GM18498 (cell line): ENCODE results near the gene SOBP.
"Not testable (repeated sequence)": the region's sequence is repeated elsewhere in the genome, so short reads cannot be mapped to it uniquely, and the experiment has no call there.

Source experiments
- ATAC-seq: cut with Tn5 transposase; IDR thresholded peaks from one replicate; pipeline ENCODE4 v1.9.1; 2021; ENCODE audit warnings: mild to moderate bottlenecking, moderate library complexity; ENCODE audit not compliant: unreplicated experiment

SOBP gene

DNA sequence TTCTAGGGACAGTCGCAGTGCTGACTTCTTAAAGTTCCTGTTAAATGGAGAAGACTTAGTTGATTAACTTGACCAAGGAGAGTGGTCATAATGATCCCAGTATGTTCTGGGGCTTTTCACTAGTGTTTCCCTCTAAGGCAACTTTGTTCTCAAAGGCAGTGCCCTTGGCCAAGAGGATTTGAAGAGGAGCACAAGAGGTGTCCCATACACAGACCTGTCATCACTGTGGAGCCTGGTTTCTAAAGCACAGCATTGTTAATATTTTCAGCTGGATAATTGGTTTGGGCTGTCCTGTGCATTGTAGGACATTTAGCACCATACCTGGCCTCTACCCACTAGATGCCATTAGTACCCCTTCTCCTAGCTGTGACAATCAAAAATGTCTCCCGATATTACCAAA, 30.8 kb downstream of the SOBP start:
- not testable (repeated sequence) for ATAC-seq

DNA sequence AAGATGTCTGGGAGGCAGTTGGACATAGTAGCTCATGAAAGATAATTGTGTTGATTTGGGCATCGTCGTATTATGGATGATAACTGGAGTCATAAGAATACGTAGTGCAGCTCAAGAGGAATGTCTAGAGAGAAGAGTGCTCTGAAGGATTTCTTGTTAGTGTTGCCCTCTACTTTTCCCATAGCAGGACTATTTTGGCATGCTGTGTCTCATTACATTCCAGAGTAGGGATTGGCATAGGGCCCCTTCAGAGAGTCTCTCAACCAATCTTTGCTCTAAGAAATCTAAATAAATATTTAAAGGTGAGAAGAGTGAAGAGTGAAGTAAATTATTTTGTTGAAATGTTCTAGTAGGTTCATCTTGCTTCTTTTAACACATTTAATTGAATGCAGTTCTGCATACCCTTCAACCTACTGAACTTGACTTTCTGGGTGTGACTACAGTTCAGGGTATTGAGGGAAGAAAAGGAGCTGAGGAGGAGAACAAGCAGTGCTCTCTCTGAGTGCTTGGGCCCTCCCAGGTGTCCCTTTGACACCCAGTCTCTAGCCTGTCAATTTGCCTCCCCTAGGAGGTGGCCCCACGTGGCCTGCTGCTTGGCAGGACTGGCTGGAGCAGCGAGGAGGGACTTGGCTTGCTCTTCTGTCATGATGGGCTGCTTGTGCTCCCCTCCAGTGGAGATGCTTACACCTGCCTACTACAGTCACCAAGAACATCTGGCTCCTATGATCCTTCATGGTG, 33.3 kb downstream of the SOBP start:
- no peak for ATAC-seq

DNA sequence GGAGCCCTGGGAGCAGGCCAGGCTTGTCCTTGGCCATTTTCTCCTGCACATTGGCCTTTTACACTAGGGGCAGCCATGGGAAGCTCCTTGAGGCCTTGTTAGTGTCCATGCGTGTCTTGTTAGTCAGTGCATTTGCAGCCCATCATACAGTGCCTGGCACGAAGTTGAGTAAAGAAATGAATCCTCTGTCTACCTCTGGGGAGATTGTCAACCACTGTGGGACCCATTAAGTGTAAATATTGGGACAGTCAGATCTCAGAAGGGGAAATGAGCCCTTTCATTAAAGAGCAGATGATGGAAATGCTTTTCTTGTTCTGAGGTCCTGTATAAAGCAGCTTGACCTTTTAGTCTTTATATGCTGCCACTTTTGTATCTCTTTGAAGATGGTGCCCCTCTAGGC, 33.9 kb downstream of the SOBP start:
- no peak for ATAC-seq

DNA sequence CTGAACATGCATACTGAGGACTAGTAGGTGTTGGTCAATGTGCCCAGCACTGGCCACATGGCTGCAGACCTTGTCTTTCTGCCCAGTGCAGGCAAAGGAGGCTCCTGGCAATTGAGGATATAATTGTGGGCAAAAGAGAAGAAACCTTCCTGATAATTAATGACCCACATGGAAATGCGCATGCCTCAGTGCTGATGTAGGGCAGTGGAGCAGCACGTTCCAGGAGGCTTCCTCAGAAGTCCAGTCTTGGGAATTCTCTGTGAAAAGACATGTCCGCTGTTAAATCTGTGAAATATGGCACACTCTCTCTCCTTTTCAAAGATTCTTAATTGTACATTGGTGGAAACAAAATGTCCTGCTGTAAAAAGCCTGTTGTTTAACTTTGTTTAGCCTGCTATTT, 34.7 kb downstream of the SOBP start:
- ATAC-seq, result no peak

DNA sequence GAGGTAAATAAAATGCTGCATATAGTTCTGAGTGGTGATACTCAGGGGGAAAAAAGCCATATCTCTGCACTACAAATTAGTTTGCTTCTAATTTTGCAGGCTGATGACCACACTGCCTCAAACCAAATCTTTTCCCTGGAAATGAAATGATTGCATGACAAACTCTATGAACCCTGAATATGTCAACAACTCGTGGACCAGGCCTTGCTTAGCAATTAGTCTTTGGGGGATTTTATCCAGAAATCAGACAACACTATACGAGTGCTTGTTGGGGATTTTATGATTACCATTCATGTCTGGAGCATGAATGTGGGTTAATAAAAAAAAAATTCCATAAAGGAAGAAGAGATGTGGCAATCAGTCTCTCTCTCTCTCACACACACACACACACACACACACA, 42.0 kb downstream of the SOBP start:
- no peak for ATAC-seq

DNA sequence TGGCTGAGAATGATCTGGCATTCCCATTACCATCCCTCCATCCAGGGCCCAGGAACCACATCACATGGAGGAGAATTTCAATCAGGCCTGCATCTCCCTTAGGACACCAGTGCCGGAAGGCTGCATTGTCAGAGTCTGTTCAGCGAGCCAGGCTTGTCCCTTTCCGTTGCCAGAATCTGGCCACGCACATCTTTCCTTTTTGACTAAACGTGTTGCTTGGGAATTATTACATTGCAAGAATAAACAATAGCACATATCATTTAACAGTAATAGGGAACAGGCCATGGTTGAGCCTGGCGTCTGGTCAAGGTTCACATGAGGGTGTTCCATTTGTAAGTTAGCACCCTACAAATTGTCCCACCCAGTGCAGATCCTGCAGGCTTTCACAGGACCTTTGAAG, 42.8 kb downstream of the SOBP start:
- no peak for ATAC-seq

DNA sequence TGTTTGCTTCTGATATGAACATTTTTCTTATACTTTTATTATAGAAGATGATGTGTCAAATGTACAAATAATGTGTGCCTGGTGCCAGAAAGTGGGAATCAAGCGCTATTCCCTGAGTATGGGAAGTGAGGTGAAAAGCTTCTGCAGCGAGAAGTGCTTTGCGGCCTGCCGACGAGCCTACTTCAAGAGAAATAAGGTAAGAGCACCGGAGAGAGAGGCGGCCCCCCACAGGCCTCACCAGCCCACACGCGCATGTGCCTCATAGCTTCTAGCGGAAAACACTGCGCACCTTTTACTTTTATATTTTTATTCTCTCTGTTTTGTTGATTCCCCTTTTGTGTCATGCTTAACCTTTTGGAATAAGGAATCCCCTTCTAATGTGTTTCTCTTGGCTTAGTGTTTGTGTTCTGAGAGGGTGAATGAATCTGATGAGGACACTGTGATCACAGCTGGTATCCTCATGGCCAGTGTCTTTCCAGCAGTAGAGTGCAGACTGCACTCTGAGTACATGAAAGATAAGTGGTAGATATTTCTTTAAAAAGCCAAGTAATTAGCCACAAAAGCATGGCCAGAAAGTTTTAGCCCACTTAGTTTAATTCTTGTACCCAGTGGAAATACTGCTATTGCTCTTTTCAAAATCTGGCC, 43.6 kb downstream of the SOBP start:
- no peak for ATAC-seq

DNA sequence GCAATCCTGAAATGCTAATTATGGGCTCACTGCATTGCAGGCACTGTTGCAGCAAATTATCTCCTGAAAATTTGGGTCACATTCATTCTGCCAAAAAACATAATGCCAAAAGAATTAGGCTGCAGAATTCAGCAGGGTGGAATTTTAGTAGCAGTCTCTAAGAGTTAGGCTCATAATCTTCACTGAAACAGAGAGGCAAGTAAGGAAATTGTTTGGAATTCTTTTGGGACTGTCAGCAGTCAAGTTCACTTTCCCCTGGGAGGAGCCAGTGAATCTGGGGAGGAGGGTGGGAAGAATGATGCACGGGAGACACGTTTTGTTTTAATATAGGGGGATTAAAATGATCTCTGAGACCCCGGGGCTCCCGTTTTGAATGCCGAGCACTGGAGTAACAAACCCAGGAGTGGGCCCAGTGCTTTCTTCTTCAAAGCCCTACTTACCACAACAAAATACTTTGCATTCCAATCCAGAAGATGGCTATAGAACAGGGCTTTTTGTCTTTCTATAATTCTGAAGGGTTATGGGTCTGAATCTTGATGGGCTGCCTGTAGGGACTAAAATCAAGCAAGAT, 44.7 kb downstream of the SOBP start:
- ATAC-seq, result no peak

DNA sequence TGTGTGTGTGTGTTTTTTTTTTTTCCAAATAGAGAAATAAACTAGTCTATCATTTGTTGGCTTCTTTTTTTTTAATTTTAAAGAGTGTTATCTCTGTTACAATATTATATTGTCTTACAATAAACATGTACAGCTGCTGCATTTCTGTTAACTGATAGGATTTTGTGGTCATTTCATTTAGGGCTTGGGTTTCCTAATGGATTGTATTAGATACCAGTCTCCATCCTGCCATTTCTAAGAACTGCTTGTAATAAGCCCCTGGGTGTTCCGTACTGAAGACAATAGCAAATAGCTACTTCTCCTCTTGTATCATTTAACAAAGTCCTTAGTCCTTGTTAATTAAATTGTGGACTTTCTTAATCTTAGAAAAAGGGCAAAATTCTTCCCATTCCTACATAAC, 45.7 kb downstream of the SOBP start:
- ATAC-seq, result no peak

DNA sequence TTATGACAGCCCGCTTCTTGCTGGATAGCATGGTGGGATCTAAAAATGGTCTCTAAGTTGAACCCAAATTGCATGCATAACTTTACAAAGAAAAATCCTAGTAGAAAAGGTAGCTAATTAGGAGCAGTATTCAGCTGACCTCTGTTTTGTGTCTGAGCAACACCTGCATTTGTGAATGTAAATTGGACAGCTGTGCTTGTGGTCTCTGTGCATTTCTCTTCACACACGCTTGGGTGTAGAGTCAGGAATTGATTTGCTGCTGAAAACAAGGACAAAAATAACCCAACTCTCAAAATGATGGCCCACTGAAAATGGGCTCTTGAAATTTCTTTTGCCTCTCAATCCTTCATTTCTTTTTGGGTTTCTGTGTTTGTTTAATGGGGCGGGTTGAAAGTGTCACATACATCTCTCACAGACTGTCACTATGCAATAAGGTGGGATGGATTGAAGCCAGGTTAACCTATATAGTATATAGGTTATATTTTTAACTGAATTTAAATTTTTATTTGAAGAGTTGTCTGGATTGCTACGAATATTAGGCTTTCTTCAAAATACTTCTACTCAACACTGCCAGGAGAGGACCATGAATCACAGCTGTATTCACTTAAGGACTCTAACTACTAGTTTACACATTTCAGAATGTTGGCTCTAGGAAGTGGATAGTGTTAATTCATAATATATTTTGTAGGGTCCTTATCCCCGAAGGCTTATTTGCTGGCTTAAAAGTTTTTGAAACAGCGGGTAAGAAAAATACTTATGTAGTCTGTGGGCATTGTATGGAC, 46.5 kb downstream of the SOBP start:
- no peak for ATAC-seq

DNA sequence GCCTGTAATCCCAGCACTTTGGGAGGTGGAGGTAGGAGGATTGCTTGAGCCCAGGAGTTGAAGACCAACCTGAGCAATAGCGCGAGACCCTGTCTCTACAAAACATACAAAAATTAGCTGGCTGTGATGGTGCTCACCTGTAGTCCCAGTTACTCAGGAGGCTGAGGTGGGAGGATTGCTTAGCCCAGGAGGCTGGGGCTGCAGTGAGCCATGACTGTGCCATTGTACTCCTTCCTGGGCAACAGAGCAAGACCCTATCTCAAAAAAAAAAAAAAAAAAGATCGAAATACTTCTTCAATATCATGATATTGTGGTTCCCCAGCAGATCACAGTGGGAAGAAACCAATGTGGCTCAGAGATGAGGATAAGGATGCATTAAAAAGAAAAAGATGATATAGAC, 47.6 kb downstream of the SOBP start:
- ATAC-seq, result no peak

DNA sequence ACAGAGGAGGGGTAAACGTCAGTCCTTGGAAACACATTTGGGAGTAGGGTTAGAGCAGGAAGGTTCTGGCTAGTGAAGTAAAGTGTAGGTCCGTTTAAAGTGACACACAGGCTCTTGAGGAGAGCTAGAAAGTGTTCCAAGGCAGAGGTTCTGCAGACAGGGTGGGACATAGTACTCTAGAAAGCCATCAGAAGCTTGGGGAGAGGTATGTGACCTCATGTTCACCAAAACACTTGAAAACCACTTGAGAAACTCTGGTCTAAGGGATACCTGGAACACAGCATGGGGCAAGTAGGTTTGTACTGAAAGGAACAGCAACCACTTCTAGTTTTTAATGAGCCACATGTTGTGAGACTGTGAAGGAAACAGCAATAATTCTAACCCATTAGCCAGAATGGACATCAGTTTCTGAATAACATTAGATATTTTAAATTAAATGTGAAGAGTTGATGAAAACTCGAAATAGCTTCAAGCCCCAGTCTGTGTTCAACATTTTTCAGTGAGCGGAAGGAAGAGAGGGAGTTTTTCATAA, 49.0 kb downstream of the SOBP start:
- no peak for ATAC-seq

DNA sequence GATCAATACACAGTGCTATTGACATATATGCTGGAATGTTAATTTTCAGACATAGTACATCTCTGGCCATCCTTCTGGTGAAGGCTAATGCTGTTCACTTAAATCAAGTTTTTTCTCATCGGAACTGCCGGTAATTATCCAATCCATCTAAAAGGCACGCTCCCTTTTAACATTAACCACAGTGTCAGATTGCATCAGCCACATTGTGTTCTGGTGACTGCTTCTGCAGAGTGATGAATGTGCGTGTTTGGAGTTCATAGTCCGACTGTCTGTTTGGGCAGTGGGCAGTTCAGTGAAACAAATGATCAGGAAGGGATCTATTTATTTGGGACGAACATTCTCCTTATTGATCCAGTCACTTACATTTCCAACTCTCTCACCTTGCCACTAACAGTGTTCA, 49.5 kb downstream of the SOBP start:
- no peak for ATAC-seq

DNA sequence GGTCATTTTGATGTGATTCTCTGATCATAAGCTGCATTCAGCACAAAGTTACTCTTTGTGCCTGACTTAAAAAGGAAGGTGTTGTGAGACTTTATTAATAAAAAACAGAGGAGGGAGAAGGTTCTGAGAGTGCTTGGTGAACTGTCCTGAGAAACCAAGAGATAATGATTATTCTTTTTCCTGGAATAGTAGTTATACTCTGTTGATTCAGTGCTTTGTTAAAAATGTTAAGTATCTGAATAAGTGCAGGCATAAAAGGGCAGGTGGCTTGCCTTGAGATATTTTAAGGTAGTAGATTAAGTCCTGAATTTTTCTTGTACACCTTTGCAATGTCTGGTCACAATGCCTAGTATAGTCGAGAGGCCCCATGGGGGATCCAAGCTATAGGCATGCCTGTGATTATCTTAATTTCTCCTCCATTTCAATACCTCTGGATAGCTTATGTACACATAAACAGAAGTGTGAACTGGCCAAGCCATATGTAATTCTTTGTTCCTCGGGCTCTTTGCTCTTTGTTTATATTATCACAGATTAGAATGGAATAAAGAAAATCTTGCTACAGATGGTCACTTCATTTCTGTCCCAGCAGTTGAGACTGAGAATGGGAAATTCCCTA, 50.0 kb downstream of the SOBP start:
- ATAC-seq, result no peak

DNA sequence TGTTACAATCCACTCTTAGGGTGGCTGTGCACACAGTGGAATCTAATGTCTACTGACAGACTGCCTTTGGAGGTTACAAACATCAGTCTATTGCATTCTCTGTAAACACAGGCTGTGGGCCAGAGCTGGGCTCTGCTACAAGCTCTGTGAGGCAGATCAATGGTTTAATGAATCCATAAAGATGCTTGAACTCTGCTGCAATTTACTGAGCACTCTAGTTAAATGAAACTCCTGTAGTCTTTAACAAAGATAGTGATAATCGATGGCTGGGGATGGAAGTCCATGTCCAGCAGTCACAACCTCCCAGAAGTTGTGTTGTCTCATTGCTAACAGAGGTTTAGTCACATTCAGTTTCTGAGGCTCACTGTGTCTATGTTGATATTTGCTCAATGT, 50.5 kb downstream of the SOBP start:
- ATAC-seq, result no peak

DNA sequence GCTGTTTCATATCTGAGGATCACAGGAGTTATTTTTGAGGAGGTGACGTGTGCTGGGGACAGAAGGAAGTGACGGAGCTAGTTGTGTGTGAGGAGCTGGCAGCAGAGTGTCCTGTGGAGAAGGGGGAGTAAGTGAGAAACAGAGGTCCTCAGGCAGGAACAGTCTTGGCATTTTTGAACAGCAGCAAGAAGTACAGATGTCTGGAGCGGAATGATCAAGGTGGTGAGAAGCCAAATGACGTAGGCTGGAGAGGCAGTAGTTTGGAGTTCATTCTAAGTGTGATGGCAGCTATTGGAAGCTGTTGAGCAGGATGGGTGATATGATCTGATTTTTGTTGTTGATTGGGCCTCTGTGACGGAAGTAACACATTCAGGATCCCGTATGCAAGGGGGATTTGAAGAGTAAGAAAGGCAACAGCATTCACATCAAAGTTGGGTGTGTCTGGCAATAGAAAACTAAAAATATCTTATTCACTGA, 52.3 kb downstream of the SOBP start:
- ATAC-seq, result no peak

DNA sequence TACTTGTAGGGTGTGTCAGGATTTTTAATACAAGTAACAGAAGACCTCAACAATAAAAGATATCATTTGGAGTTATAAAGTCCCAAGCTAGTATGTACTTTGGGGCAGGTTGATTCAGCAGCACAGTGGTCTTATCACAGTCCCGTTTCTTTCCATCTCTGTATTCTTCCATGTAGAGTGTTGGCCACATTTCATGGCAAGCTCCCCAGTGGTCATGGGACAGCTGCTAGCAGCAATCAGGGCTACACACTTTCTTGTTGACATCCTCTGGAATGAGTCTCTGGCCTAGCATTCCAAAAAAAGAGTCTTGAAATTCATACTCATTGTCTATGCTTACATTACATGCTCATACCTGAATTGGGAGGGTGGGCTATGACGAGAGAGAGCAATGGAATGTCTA, 53.2 kb downstream of the SOBP start:
- ATAC-seq, result no peak

DNA sequence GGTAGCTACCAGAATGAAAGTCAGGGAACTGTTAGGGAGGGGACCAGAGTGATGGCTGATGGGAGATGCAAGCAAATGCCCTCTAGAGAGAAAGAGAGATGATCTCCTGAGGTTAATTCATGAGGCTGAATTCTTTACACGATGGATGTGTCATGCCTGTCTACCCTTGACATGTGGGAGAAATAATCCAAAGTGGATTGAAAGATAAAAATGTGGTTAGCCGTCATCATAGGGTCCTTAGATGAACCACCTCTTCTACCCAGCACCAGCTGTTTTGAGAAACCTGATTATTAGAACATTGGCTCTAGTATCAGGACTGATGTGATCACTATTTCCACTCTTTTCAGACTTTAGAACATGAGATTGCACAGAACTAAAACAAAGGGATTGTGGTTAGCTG, 53.6 kb downstream of the SOBP start:
- no peak for ATAC-seq

DNA sequence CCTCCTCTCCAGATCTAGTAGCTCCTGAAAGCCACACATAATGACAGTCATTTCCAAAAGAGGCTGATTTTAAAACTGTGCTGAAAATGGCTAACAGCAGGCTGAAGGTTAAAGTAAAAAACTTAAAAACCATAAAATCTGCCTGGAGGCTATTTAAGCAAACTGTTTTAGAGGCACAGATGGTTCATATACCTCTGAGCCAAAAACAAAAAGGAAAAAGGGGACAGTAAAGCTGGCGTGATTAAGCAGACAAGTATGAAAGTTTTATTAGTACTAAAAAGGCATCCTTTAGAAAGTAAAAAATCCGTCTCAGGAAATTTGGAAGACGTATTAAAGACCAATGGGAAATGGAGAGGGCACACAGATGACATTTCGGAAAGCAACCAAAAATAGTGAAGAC, 55.8 kb downstream of the SOBP start:
- ATAC-seq, result no peak

DNA sequence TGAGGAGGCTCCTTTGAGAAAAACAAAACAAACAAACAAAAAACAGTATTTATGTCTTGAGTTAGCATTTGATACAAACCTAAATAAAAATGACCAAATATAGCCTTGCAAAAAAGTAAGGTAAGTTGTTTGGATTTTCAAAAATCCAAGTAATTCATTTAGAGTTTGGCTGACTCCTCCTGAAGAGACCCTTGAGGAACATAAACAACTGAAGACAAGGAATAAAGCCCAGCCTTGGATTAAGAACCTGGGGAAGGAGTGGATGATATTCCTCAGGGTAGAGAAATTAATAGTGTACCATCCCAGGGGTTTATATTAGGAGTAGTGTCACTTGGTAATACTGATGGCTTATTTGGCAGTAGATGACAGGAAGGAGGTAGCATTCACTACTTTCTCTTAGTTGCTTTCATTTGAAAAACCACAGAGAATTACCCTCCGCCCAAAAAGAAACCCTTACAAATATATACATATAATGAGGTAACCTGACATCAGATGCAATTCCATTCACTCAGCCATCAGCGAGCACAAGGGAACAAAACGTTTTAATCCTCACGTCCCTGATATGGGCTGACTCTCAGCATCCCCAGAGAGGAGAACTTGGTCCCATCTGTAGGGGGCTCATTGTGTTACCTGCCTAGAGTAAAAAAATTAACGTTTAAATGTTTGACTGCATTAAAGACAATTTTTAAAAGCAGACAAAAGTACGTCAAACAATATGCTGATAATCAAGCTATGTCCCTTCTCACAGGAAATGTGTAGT, 57.0 kb downstream of the SOBP start:
- ATAC-seq, result no peak
